ENCODE results near the gene ARID1A. TPM values are rescaled to one million over a fixed set of nuclear protein-coding genes. Genes with fewer than 3 reads are reported as not detected.
"Not testable (repeated sequence)": the region's sequence is repeated elsewhere in the genome, so short reads cannot be mapped to it uniquely, and the experiment has no call there.

Gene ARID1A
- total RNA-seq, 1 donor from 2014 or later = 130 TPM

DNA sequence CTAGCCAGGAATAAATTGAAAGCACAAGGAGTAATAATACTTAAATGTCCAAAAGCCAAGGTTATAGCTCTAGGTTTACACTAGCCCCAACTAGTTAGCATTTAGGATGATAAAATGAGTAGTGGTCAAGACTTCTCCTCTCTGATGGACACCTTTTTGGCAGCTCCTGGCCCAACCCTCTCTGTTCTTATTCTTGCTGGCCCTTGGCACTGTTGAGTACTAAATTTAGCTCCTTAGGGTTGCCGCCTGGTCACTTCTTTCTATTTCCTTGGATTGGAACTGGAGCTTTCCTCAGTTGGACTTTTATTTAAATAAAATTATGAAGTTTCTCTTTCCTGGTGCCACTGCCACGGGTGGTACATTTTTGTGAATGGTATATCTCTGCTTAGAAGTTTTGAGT, 28.3 kb downstream of the ARID1A start:
- H3K9me3 Mint-ChIP-seq = no peaks in the 10 kb centered on the region
- no peak for DNase-seq (ENCODE audit: low spot score)
- peaks cover 12% of the 10 kb centered on the region for H3K36me3 Mint-ChIP-seq (ENCODE audit: low read depth)
- peak overlapping the region; percentile 19 for H3K4me3 Mint-ChIP-seq
- H3K27ac Mint-ChIP-seq = peak overlapping the region; percentile 41
- intact Hi-C loops (cut with micrococcal nuclease) = loop anchor here (1.0 kb wide), 1 partner anchor 9 kb away; no protein-coding TSS in a partner anchor
- H3K4me1 Mint-ChIP-seq (ENCODE audit: low read depth) = peaks cover 82% of the 10 kb centered on the region
- H3K27me3 Mint-ChIP-seq (ENCODE audit: insufficient read depth) = no peaks in the 10 kb centered on the region

- H3K9me3 Mint-ChIP-seq = no peaks in the 10 kb centered on the region
- peak overlapping the region; percentile 19 for H3K4me3 Mint-ChIP-seq
- no peaks in the 10 kb centered on the region for H3K27me3 Mint-ChIP-seq (ENCODE audit: insufficient read depth)
- intact Hi-C loops (cut with micrococcal nuclease) = loop anchor here (1.0 kb wide), 1 partner anchor 8 kb away; no protein-coding TSS in a partner anchor
- peaks cover 15% of the 10 kb centered on the region for H3K36me3 Mint-ChIP-seq (ENCODE audit: low read depth)
- no peak for DNase-seq (ENCODE audit: low spot score)
- no peak overlapping the region for H3K27ac Mint-ChIP-seq
- H3K4me1 Mint-ChIP-seq (ENCODE audit: low read depth) = peaks cover 86% of the 10 kb centered on the region
Measured at GRCh38 chr1:26724926-26725325, 29.1 kb downstream of the ARID1A start.

DNA sequence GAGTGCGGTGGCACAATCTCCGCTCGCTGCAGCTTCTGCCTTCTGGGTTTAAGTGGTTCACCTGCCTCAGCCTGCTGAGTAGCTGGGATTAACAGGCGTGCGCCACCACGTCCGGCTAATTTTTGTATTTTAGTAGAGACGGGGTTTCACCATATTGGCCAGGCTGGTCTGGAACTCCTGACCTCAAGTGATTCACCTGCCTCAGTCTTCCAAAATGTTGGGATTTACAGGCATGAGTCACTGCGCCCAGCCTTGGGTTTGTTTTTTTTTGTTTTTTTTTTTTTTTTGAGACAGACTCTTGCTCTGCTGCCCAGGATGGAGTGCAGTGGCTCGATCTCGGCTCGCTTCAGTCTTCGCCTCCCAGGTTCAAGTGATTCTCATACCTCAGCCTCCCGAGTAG, 30.1 kb downstream of the ARID1A start:
- H3K27me3 Mint-ChIP-seq (ENCODE audit: insufficient read depth); intact Hi-C loops (cut with micrococcal nuclease); H3K9me3 Mint-ChIP-seq; H3K27ac Mint-ChIP-seq; DNase-seq (ENCODE audit: low spot score); H3K4me3 Mint-ChIP-seq: not testable (repeated sequence)
- Mint-ChIP-seq H3K36me3 (ENCODE audit: low read depth) (peaks cover 18% of the 10 kb centered on the region), H3K4me1 (ENCODE audit: low read depth) (peaks cover 86% of the 10 kb centered on the region)

- peaks cover 85% of the 10 kb centered on the region for H3K4me1 Mint-ChIP-seq (ENCODE audit: low read depth)
- H3K9me3 Mint-ChIP-seq = no peaks in the 10 kb centered on the region
- no peak overlapping the region for H3K4me3 Mint-ChIP-seq
- peaks cover 19% of the 10 kb centered on the region for H3K36me3 Mint-ChIP-seq (ENCODE audit: low read depth)
- H3K27ac Mint-ChIP-seq = peak overlapping the region; percentile 5
- no peaks in the 10 kb centered on the region for H3K27me3 Mint-ChIP-seq (ENCODE audit: insufficient read depth)
- no peak for DNase-seq (ENCODE audit: low spot score)
- intact Hi-C loops (cut with micrococcal nuclease) = no loop called here
Measured at GRCh38 chr1:26726784-26727183, 31.0 kb downstream of the ARID1A start.

GRCh38 chr1:26727476-26727875, 31.7 kb downstream of the ARID1A start:
- H3K4me1 Mint-ChIP-seq (ENCODE audit: low read depth) = peaks cover 79% of the 10 kb centered on the region
- intact Hi-C loops (cut with micrococcal nuclease) = no loop called here
- no peak overlapping the region for H3K4me3 Mint-ChIP-seq
- no peak for DNase-seq (ENCODE audit: low spot score)
- peaks cover 17% of the 10 kb centered on the region for H3K36me3 Mint-ChIP-seq (ENCODE audit: low read depth)
- H3K27me3 Mint-ChIP-seq (ENCODE audit: insufficient read depth) = no peaks in the 10 kb centered on the region
- H3K9me3 Mint-ChIP-seq = no peaks in the 10 kb centered on the region
- H3K27ac Mint-ChIP-seq = no peak overlapping the region

DNA sequence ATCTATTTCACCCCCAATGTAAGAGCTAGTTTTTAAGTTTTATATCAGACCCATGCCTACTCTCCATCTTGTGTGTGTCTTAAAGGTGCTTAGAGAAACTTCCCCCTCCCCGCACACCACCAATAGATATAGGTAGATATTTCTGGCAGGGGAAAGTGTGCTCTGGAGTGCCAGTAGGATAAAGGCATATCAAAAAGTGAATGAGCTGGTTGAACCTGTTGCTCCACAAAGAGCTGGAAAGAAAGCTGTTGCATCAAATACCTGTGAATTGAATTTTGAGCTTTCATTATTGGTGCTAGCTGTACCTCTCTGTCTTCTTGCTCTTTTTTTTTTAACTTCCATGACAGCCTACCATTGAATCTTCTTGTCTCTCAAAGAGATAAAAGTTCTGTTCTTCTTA, 32.8 kb downstream of the ARID1A start:
- no peak for DNase-seq (ENCODE audit: low spot score)
- Mint-ChIP-seq H3K4me1 (ENCODE audit: low read depth) (peaks cover 79% of the 10 kb centered on the region), H3K36me3 (ENCODE audit: low read depth) (peaks cover 27% of the 10 kb centered on the region), H3K9me3 (no peaks in the 10 kb centered on the region), H3K27ac (peak overlapping the region; percentile 66), H3K4me3 (no peak overlapping the region), H3K27me3 (ENCODE audit: insufficient read depth) (no peaks in the 10 kb centered on the region)
- intact Hi-C loops (cut with micrococcal nuclease) = no loop called here

DNA sequence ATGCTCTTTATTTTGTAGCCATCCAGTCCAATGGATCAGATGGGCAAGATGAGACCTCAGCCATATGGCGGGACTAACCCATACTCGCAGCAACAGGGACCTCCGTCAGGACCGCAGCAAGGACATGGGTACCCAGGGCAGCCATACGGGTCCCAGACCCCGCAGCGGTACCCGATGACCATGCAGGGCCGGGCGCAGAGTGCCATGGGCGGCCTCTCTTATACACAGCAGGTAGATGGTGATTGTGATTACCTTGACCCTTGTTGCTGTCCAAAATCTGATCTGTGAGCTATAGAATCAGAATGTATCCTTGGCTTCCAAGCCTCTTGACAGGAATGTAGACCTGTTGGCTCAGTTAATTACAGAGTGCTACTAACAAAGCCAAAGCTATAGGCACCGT, 33.8 kb downstream of the ARID1A start:
- peaks cover 28% of the 10 kb centered on the region for H3K36me3 Mint-ChIP-seq (ENCODE audit: low read depth)
- H3K4me1 Mint-ChIP-seq (ENCODE audit: low read depth) = peaks cover 79% of the 10 kb centered on the region
- intact Hi-C loops (cut with micrococcal nuclease) = no loop called here
- H3K9me3 Mint-ChIP-seq = no peaks in the 10 kb centered on the region
- no peak overlapping the region for H3K27ac Mint-ChIP-seq
- no peak for DNase-seq (ENCODE audit: low spot score)
- H3K27me3 Mint-ChIP-seq (ENCODE audit: insufficient read depth) = no peaks in the 10 kb centered on the region
- H3K4me3 Mint-ChIP-seq = no peak overlapping the region

DNA sequence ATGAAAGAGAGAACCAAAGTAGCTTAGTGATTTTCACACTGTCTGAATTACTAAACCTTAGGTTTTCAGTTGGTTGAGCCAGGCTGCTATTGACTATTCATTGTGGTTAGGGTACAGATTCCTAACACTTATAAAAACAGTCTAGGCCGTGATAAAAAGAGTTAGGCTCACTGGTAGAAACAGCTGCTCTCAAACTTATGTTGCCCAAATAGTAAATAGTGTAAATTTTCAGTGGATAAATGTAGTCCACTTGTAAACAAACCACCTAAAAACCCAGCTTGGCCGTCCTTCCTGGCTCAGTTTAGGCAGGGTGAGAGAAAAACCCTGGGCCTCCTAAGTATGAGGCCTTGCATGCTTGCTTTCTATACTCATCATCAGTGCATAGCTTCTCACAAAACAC, 34.9 kb downstream of the ARID1A start:
- peaks cover 76% of the 10 kb centered on the region for H3K4me1 Mint-ChIP-seq (ENCODE audit: low read depth)
- H3K36me3 Mint-ChIP-seq (ENCODE audit: low read depth) = peaks cover 32% of the 10 kb centered on the region
- no peaks in the 10 kb centered on the region for H3K27me3 Mint-ChIP-seq (ENCODE audit: insufficient read depth)
- H3K27ac Mint-ChIP-seq = peak overlapping the region; percentile 47
- no peaks in the 10 kb centered on the region for H3K9me3 Mint-ChIP-seq
- intact Hi-C loops (cut with micrococcal nuclease) = no loop called here
- DNase-seq (ENCODE audit: low spot score) = no peak
- no peak overlapping the region for H3K4me3 Mint-ChIP-seq

DNA sequence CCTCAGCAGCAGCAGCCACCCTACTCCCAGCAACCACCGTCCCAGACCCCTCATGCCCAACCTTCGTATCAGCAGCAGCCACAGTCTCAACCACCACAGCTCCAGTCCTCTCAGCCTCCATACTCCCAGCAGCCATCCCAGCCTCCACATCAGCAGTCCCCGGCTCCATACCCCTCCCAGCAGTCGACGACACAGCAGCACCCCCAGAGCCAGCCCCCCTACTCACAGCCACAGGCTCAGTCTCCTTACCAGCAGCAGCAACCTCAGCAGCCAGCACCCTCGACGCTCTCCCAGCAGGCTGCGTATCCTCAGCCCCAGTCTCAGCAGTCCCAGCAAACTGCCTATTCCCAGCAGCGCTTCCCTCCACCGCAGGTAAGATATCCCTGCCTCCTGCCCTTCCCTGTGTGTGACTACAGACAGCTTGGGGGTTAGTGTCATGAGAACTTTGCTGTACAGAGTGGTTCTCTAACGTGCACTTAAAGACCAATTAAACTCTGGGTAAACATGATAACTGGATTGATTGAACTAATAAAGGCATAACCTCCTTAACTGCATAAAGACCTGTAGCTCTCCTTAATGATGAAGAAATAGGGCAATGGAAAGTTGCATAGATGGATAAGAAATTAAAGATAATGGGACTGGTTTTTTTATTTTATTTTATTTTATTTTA, 35.6 kb downstream of the ARID1A start:
- no peak overlapping the region for H3K4me3 Mint-ChIP-seq
- peaks cover 76% of the 10 kb centered on the region for H3K4me1 Mint-ChIP-seq (ENCODE audit: low read depth)
- no peak for DNase-seq (ENCODE audit: low spot score)
- H3K36me3 Mint-ChIP-seq (ENCODE audit: low read depth) = peaks cover 34% of the 10 kb centered on the region
- no peaks in the 10 kb centered on the region for H3K27me3 Mint-ChIP-seq (ENCODE audit: insufficient read depth)
- intact Hi-C loops (cut with micrococcal nuclease) = no loop called here
- H3K27ac Mint-ChIP-seq = peak overlapping the region; percentile 47
- no peaks in the 10 kb centered on the region for H3K9me3 Mint-ChIP-seq

GRCh38 chr1:26733392-26733791, 37.6 kb downstream of the ARID1A start:
- H3K36me3 Mint-ChIP-seq (ENCODE audit: low read depth) = peaks cover 34% of the 10 kb centered on the region
- peak overlapping the region; percentile 33 for H3K4me3 Mint-ChIP-seq
- H3K9me3 Mint-ChIP-seq = no peaks in the 10 kb centered on the region
- no peaks in the 10 kb centered on the region for H3K27me3 Mint-ChIP-seq (ENCODE audit: insufficient read depth)
- H3K27ac Mint-ChIP-seq = peak overlapping the region; percentile 18
- H3K4me1 Mint-ChIP-seq (ENCODE audit: low read depth) = peaks cover 58% of the 10 kb centered on the region
- intact Hi-C loops (cut with micrococcal nuclease) = loop anchor here (1.0 kb wide), 1 partner anchor 9 kb away; no protein-coding TSS in a partner anchor
- DNase-seq (ENCODE audit: low spot score) = no peak

- H3K9me3 Mint-ChIP-seq = no peaks in the 10 kb centered on the region
- peak; percentile 24 for DNase-seq (ENCODE audit: low spot score)
Measured at GRCh38 chr1:26733982-26734381, 38.2 kb downstream of the ARID1A start.

GRCh38 chr1:26734501-26735058, 38.8 kb downstream of the ARID1A start:
- peaks cover 54% of the 10 kb centered on the region for H3K4me1 Mint-ChIP-seq (ENCODE audit: low read depth)
- peaks cover 34% of the 10 kb centered on the region for H3K36me3 Mint-ChIP-seq (ENCODE audit: low read depth)
- DNase-seq (ENCODE audit: low spot score) = no peak
- no peaks in the 10 kb centered on the region for H3K9me3 Mint-ChIP-seq
- peak overlapping the region; percentile 71 for H3K27ac Mint-ChIP-seq
- no peak overlapping the region for H3K4me3 Mint-ChIP-seq
- H3K27me3 Mint-ChIP-seq (ENCODE audit: insufficient read depth) = no peaks in the 10 kb centered on the region
- intact Hi-C loops (cut with micrococcal nuclease) = loop anchor here (1.0 kb wide), 1 partner anchor 10 kb away; no protein-coding TSS in a partner anchor

More at GRCh38 chr1:26733982-26734381, 38.2 kb downstream of the ARID1A start:
- Mint-ChIP-seq H3K4me1 (ENCODE audit: low read depth) (peaks cover 53% of the 10 kb centered on the region), H3K36me3 (ENCODE audit: low read depth) (peaks cover 34% of the 10 kb centered on the region), H3K27ac (peak overlapping the region; percentile 71), H3K27me3 (ENCODE audit: insufficient read depth) (no peaks in the 10 kb centered on the region), H3K4me3 (peak overlapping the region; percentile 33)
- intact Hi-C loops (cut with micrococcal nuclease) = loop anchor here (1.0 kb wide), 2 partner anchors 10 kb away; no protein-coding TSS in a partner anchor

DNA sequence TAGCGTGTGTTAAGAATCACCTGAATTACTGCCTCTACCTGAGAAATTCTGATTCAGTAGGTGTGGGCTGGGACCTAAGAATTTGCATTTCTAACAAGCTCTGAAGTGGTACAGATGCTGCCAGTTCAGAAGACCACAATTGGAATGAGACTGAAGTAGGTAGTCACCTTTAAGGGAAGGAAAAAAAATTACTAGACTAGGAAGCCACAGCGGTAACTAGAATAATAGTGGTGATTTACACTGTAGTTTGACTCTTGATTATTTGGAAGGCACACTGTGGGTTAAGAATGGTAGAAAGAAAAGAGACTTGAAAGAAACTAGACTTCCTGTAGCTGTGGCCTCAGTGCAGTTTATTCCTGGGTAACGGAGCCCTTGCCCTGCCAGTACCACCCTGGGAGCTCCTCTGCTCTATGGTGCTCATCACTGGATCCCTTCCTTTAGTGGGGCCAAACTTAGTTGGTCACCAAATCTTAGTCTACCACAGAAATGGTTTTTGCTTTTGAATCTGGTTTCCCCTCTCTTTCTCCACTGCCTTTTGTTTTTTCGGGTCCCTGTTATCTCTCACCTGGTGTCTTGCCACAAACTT, 43.6 kb downstream of the ARID1A start:
- peak overlapping the region; percentile 88 for H3K27ac Mint-ChIP-seq
- H3K9me3 Mint-ChIP-seq = no peaks in the 10 kb centered on the region
- H3K36me3 Mint-ChIP-seq (ENCODE audit: low read depth) = peaks cover 35% of the 10 kb centered on the region
- peak overlapping the region; percentile 11 for H3K4me3 Mint-ChIP-seq
- peaks cover 61% of the 10 kb centered on the region for H3K4me1 Mint-ChIP-seq (ENCODE audit: low read depth)
- intact Hi-C loops (cut with micrococcal nuclease) = no loop called here
- H3K27me3 Mint-ChIP-seq (ENCODE audit: insufficient read depth) = no peaks in the 10 kb centered on the region
- DNase-seq (ENCODE audit: low spot score) = peak; percentile 5
